NCI-H1092 treated with DMSO at 0.1 percent for 48 hours (cell line): ENCODE data around the gene ST8SIA5.
"Not testable (repeated sequence)": the region's sequence is repeated elsewhere in the genome, so short reads cannot be mapped to it uniquely, and the experiment has no call there.

Experiments used
- DNase-seq: peaks from one replicate; lab custom pipeline; 2025; lab: John Stamatoyannopoulos, UW

The ST8SIA5 gene

GRCh38 chr18:46756559-46757201, at the start of gene ST8SIA5:
ST8SIA5 (minus strand) TSS chr18:46757053; CDS start chr18:46756508, 545 bp downstream.
- peak; percentile 89 for DNase-seq

GRCh38 chr18:46795945-46796344, 39.1 kb upstream of the ST8SIA5 start:
- not testable (repeated sequence) for DNase-seq

- DNase-seq: no peak
Measured at GRCh38 chr18:46794607-46795006, 37.8 kb upstream of the ST8SIA5 start.

- DNase-seq: peak; percentile 20
Measured at GRCh38 chr18:46793565-46793964, 36.7 kb upstream of the ST8SIA5 start.

- no peak for DNase-seq
Measured at GRCh38 chr18:46789088-46789487, 32.2 kb upstream of the ST8SIA5 start.

- no peak for DNase-seq
Measured at GRCh38 chr18:46787674-46788073, 30.8 kb upstream of the ST8SIA5 start.

GRCh38 chr18:46772357-46772756, 15.5 kb upstream of the ST8SIA5 start:
- no peak for DNase-seq

- DNase-seq: peak; percentile 64
Measured at GRCh38 chr18:46771141-46771540, 14.3 kb upstream of the ST8SIA5 start.

- no peak for DNase-seq
Measured at GRCh38 chr18:46770708-46771107, 13.9 kb upstream of the ST8SIA5 start.

GRCh38 chr18:46768166-46768921, 11.5 kb upstream of the ST8SIA5 start:
- no peak for DNase-seq

GRCh38 chr18:46767217-46767616, 10.4 kb upstream of the ST8SIA5 start:
- DNase-seq: no peak

- DNase-seq: no peak
Measured at GRCh38 chr18:46764586-46764985, 7.7 kb upstream of the ST8SIA5 start.

GRCh38 chr18:46761059-46761769, 4.4 kb upstream of the ST8SIA5 start:
- DNase-seq: peak; percentile 99

- DNase-seq: peak; percentile 59
Measured at GRCh38 chr18:46759890-46760289, 3.0 kb upstream of the ST8SIA5 start.

- DNase-seq: peak; percentile 50
Measured at GRCh38 chr18:46756025-46756558, 761 bp downstream of the ST8SIA5 start.

GRCh38 chr18:46755315-46756024, 1.4 kb downstream of the ST8SIA5 start:
- DNase-seq: no peak

- peak; percentile 62 for DNase-seq
Measured at GRCh38 chr18:46754661-46755292, 2.1 kb downstream of the ST8SIA5 start.

GRCh38 chr18:46754188-46754587, 2.7 kb downstream of the ST8SIA5 start:
- no peak for DNase-seq

GRCh38 chr18:46751882-46752281, 5.0 kb downstream of the ST8SIA5 start:
- DNase-seq: no peak

GRCh38 chr18:46750626-46751025, 6.2 kb downstream of the ST8SIA5 start:
- DNase-seq: no peak

GRCh38 chr18:46748466-46748865, 8.4 kb downstream of the ST8SIA5 start:
- no peak for DNase-seq
